GM12878 (cell line): ENCODE results near the gene MAGI2.

ENCODE experiments used
- EZH2 ChIP-seq: IDR thresholded peaks from 2 replicates; pipeline ENCODE4 v1.6.1; 2012; ENCODE audit warnings: low read depth, mild to moderate bottlenecking, control low read depth, inconsistent platforms, low read length, borderline replicate concordance; ENCODE audit not compliant: control insufficient read depth
- FOXM1 ChIP-seq: IDR thresholded peaks from 2 replicates; pipeline ENCODE4 v1.6.1; 2012; ENCODE audit warnings: low read depth, mild to moderate bottlenecking, inconsistent platforms, low read length, moderate library complexity
- HCFC1 ChIP-seq: fragments of 150-350 bp; IDR thresholded peaks from 2 replicates; pipeline ENCODE4 v1.6.1; 2014; ENCODE audit warnings: low read length
- NFXL1 ChIP-seq: fragments of 450-650 bp; IDR thresholded peaks from 2 replicates; pipeline ENCODE4 v1.6.1; 2017; ENCODE audit warnings: antibody characterized with exemption, mild to moderate bottlenecking, borderline replicate concordance
- POLR2A ChIP-seq: IDR thresholded peaks from 2 replicates; pipeline ENCODE4 v1.6.1; 2011; ENCODE audit warnings: low read depth, mild to moderate bottlenecking, low read length
- SMC3 ChIP-seq: IDR thresholded peaks from 2 replicates; pipeline ENCODE4 v1.6.1; 2011; ENCODE audit warnings: low read length, improper control_type of control experiment, borderline replicate concordance
- SREBF2 ChIP-seq: IDR thresholded peaks from 2 replicates; pipeline ENCODE4 v1.6.1; 2012; ENCODE audit warnings: mild to moderate bottlenecking, low read length
- TF ChIP-seq, protein P1 (sequence below): IDR thresholded peaks from 2 replicates; pipeline ENCODE4 v1.6.1; 2011; ENCODE audit warnings: borderline replicate concordance, low read depth, mild to moderate bottlenecking, moderate library complexity, mixed read lengths, low read length; ENCODE audit not compliant: insufficient read depth; ENCODE audit errors: extremely low read length
- TF ChIP-seq, protein P2 (sequence below), 3 experiments: IDR thresholded peaks in 2 of 3; conservative IDR thresholded peaks in 1 of 3; 2 replicates each; pipeline ENCODE4 v1.5.1; 2011; ENCODE audit warnings: low read depth in 3 of 3, low read length in 3 of 3, mild to moderate bottlenecking in 3 of 3, control low read depth in 2 of 3, moderate library complexity in 2 of 3, inconsistent platforms in 1 of 3, mixed read lengths in 1 of 3; ENCODE audit not compliant: control insufficient read depth in 2 of 3, insufficient read depth in 1 of 3; ENCODE audit errors: extremely low read depth in 1 of 3

DNA sequence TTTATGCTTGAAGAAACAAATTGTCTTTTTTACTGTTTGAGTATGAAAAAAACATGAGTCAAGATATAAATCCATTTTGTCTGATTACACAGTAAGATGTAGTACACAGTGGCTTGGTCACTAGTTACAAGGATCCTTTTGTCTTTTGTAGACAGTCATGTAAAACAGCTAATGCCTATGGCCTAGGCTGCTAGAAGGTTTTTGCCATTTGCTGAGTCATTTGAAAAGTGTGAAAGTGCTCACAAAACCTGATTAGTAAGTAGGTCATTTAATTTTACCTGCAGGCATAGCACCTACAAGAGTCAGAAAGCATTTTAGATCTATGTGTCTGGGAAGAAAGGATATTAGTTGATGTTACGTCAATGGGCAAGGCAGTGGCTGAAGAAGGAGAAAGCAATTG is 819.4 kb downstream of the MAGI2 start:
- no peak for TF ChIP-seq EZH2
- no peak for TF ChIP-seq SMC3
- no peak for TF ChIP-seq FOXM1
- TF ChIP-seq NFXL1, result no peak
- no peak for TF ChIP-seq HCFC1
- no peak for TF ChIP-seq POLR2A
- TF ChIP-seq, protein P1, sequence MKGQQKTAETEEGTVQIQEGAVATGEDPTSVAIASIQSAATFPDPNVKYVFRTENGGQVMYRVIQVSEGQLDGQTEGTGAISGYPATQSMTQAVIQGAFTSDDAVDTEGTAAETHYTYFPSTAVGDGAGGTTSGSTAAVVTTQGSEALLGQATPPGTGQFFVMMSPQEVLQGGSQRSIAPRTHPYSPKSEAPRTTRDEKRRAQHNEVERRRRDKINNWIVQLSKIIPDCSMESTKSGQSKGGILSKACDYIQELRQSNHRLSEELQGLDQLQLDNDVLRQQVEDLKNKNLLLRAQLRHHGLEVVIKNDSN, result no peak
- no peak for TF ChIP-seq SREBF2
- TF ChIP-seq, protein P2, sequence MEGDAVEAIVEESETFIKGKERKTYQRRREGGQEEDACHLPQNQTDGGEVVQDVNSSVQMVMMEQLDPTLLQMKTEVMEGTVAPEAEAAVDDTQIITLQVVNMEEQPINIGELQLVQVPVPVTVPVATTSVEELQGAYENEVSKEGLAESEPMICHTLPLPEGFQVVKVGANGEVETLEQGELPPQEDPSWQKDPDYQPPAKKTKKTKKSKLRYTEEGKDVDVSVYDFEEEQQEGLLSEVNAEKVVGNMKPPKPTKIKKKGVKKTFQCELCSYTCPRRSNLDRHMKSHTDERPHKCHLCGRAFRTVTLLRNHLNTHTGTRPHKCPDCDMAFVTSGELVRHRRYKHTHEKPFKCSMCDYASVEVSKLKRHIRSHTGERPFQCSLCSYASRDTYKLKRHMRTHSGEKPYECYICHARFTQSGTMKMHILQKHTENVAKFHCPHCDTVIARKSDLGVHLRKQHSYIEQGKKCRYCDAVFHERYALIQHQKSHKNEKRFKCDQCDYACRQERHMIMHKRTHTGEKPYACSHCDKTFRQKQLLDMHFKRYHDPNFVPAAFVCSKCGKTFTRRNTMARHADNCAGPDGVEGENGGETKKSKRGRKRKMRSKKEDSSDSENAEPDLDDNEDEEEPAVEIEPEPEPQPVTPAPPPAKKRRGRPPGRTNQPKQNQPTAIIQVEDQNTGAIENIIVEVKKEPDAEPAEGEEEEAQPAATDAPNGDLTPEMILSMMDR (IDR thresholded peaks at IDR 0.05 in 2 of 3, conservative IDR thresholded peaks at IDR 0.05 in 1 of 3; ENCODE audit: control insufficient read depth in 2 of 3, extremely low read depth in 1 of 3, insufficient read depth in 1 of 3, low read depth in 3 of 3, low read length in 3 of 3), result no peak
